Psoas muscle (tissue), 8 donors: ENCODE data around the gene PCSK5. TPM values are rescaled to one million over a fixed set of nuclear protein-coding genes. Genes with fewer than 3 reads are reported as not detected.

Experiments used
- ATAC-seq, 4 donors: fragments of 200-7000 bp; cut with Tn5 transposase; one replicate each; pipeline ENCODE4 v1.9.1; 2020; ENCODE audit warnings: moderate library complexity in 3 of 4, mild to moderate bottlenecking in 2 of 4
- DNase-seq, 2 donors: peaks; one replicate each; pipeline ENCODE4 v3.0.0-alpha.2; 2020
- H3K27ac ChIP-seq: fragments of 200-600 bp; one replicate; pipeline ENCODE4 v1.8.0; 2022
- H3K27me3 ChIP-seq, 3 donors: fragments of 200-600 bp in 1 of 3; one replicate each; pipeline versions ENCODE4 v1.6.1 to v1.8.0; 2013 to 2022; ENCODE audit warnings: low read length in 2 of 3, mild to moderate bottlenecking in 2 of 3, moderate library complexity in 1 of 3; ENCODE audit not compliant: insufficient read depth in 3 of 3
- H3K36me3 ChIP-seq, 2 donors: fragments of 200-600 bp in 1 of 2; one replicate each; pipeline versions ENCODE4 v1.6.1 to v1.8.0; 2013 to 2022; ENCODE audit warnings: low read depth in 1 of 2, mild to moderate bottlenecking in 1 of 2, moderate library complexity in 1 of 2; ENCODE audit not compliant: insufficient read depth in 1 of 2
- H3K4me1 ChIP-seq: fragments of 200-600 bp; one replicate; pipeline ENCODE4 v1.8.0; 2022
- H3K4me3 ChIP-seq: fragments of 200-600 bp; one replicate; pipeline ENCODE4 v1.8.0; 2022; ENCODE audit warnings: mild to moderate bottlenecking
- H3K9me3 ChIP-seq: fragments of 200-600 bp; one replicate; pipeline ENCODE4 v1.8.0; 2022
- CTCF ChIP-seq: fragments of 200-600 bp; IDR thresholded peaks from one replicate; pipeline ENCODE4 v1.8.0; 2022; ENCODE audit warnings: antibody characterized with exemption
- WGBS, 3 donors: extraction: QIAGEN DNeasy Blood & Tissue Kit; methylation state at CpG; one replicate each; pipeline versions ENCODE4 v1.1.6 to v1.1.7; 2013; 5-methylcytosine and 5-hydroxymethylcytosine counted together
- intact Hi-C, 2 donors: fragments of 100-400 bp; cut with DNase I; formaldehyde crosslinking; loops; one replicate each; pipeline versions ENCODE4 v1.11.0 to v1.14.2; 2022
- polyA plus RNA-seq, 3 donors: library from polyadenylated mRNA; stranded (reverse); fragments of 200-250 nt; gene quantifications; one replicate each; pipeline ENCODE4 v1.2.3, GENCODE V29; 2013
- total RNA-seq, 4 donors: library from RNA; stranded (reverse); fragmentation: NEBNext Ultra II Directional in 2 of 4; extraction: Animal tissue kit (Norgen Biotek cat#: 25700) in 2 of 4; gene quantifications; one replicate each; pipeline versions ENCODE4 v1.2.1 to v1.2.4, GENCODE V29; 2021 to 2023
- donor health status: healthy with polysubstance abuse.
- donor health status: DM: no; HTN: no; CAD: no; lungs with moderate emphysema.
- donor health status: Bipolar disorder and iron deficiency.
- donor health status: healthy.
- donor health status: DM: yes; HTN: yes; CAD: no.
- donor health status: DM: no; HTN: no; CAD: no.
- donor health status: DM: no; HTN: no; CAD: no.
- donor health status: DM: yes; HTN: yes; CAD: no.

The PCSK5 gene
- total and polyA plus RNA-seq, 7 donors = 0.75 to 4.4 (median 2.3) TPM

GRCh38 chr9:76227156-76227555 is 336.7 kb downstream of the PCSK5 start:
- Histone ChIP-seq H3K4me3 (no peak overlapping the region), H3K9me3 (no peaks in the 10 kb centered on the region), H3K4me1 (no peaks in the 10 kb centered on the region), H3K27ac (no peak overlapping the region), H3K27me3 (no peaks in the 10 kb centered on the region), H3K36me3 (no peaks in the 10 kb centered on the region)
- ATAC-seq = no peak
- DNase-seq = no peak
- intact Hi-C loops = no loop called here
- 67 to 70% (median 68%) methylated on average over 2 of the region's 2 CpGs for WGBS, 3 donors
- no peak for TF ChIP-seq CTCF

DNA sequence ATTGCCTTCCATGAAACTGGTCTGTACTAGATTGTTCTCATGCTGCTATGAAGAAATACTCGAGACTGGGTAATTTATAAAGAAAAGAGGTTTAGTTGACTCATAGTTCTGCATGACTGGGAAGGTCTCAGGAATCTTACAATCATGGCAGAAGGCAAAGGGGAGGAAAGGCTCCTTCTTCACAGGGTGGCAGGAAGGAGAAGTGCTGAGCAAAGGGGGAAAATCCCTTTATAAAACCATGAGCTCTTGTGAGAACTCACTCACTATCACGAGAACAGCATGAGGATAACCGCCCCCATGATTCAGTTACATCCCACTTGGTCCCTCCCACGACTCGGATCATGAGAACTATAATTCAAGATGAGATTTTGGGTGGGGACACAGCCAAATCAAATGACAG is 340.5 kb downstream of the PCSK5 start:
- H3K4me1 ChIP-seq = no peaks in the 10 kb centered on the region
- intact Hi-C loops = no loop called here
- H3K27ac ChIP-seq = no peak overlapping the region
- ATAC-seq (no peak), DNase-seq (no peak)
- H3K4me3 ChIP-seq = no peak overlapping the region
- H3K36me3 ChIP-seq = no peaks in the 10 kb centered on the region
- H3K9me3 ChIP-seq = no peaks in the 10 kb centered on the region
- TF ChIP-seq CTCF = no peak
- H3K27me3 ChIP-seq = no peaks in the 10 kb centered on the region
- 77 to 84% (median 81%) methylated on average over 5 of the region's 5 CpGs for WGBS, 3 donors

GRCh38 chr9:76232861-76233489 is 342.5 kb downstream of the PCSK5 start:
- H3K27me3 ChIP-seq = no peaks in the 10 kb centered on the region
- H3K4me1 ChIP-seq = no peaks in the 10 kb centered on the region
- no peaks in the 10 kb centered on the region for H3K36me3 ChIP-seq
- intact Hi-C loops = no loop called here
- no peak for TF ChIP-seq CTCF
- no peak overlapping the region for H3K4me3 ChIP-seq
- H3K9me3 ChIP-seq = no peaks in the 10 kb centered on the region
- no peak overlapping the region for H3K27ac ChIP-seq
- DNase-seq (no peak), ATAC-seq (no peak)
- WGBS, 3 donors = 55 to 71% (median 55%) methylated on average over 7 of the region's 7 CpGs

- Histone ChIP-seq H3K27me3 (no peaks in the 10 kb centered on the region), H3K27ac (no peak overlapping the region), H3K9me3 (no peaks in the 10 kb centered on the region), H3K4me3 (no peak overlapping the region), H3K4me1 (no peaks in the 10 kb centered on the region), H3K36me3 (no peaks in the 10 kb centered on the region)
- TF ChIP-seq CTCF = no peak
- 72 to 86% (median 77%) methylated on average over 1 of the region's 1 CpG for WGBS, 3 donors
- DNase-seq = no peak
- no peak for ATAC-seq
- intact Hi-C loops = no loop called here
Observed at GRCh38 chr9:76240578-76240977, 350.1 kb downstream of the PCSK5 start.

- Histone ChIP-seq H3K36me3 (no peaks in the 10 kb centered on the region), H3K9me3 (no peaks in the 10 kb centered on the region), H3K4me1 (no peaks in the 10 kb centered on the region), H3K4me3 (no peak overlapping the region), H3K27me3 (no peaks in the 10 kb centered on the region), H3K27ac (no peak overlapping the region)
- intact Hi-C loops = no loop called here
- WGBS, 3 donors = 88 to 94% (median 89%) methylated on average over 1 of the region's 1 CpG
- DNase-seq (no peak), ATAC-seq (no peak)
- TF ChIP-seq CTCF = no peak
Observed at GRCh38 chr9:76245518-76245917, 355.0 kb downstream of the PCSK5 start.
